GM18499 (cell line): Measurements from ENCODE around the gene CCDC71L.
"Not testable (repeated sequence)": the region's sequence is repeated elsewhere in the genome, so short reads cannot be mapped to it uniquely, and the experiment has no call there.

Experiments
- ATAC-seq: cut with Tn5 transposase; IDR thresholded peaks from one replicate; pipeline ENCODE4 v1.9.1; 2021; ENCODE audit warnings: moderate number of reproducible peaks; ENCODE audit not compliant: insufficient read depth, unreplicated experiment

CCDC71L gene

GRCh38 chr7:106660862-106661720, at the start of gene CCDC71L:
CCDC71L (minus strand) TSS chr7:106661158; CDS start chr7:106660896, 262 bp downstream.
- ATAC-seq = peak; percentile 58

GRCh38 chr7:106709604-106710003, 48.6 kb upstream of the CCDC71L start:
- not testable (repeated sequence) for ATAC-seq

GRCh38 chr7:106704000-106704840, 43.3 kb upstream of the CCDC71L start:
- ATAC-seq = no peak

- no peak for ATAC-seq
These were observed 32.9 kb upstream of the CCDC71L start for GRCh38 chr7:106693677-106694353.

- no peak for ATAC-seq
These were observed 31.6 kb upstream of the CCDC71L start for GRCh38 chr7:106692450-106693051.

GRCh38 chr7:106688161-106688560, 27.2 kb upstream of the CCDC71L start:
- not testable (repeated sequence) for ATAC-seq

- no peak for ATAC-seq
These were observed 23.0 kb upstream of the CCDC71L start for GRCh38 chr7:106683941-106684340.

GRCh38 chr7:106681815-106682495, 21.0 kb upstream of the CCDC71L start:
- no peak for ATAC-seq

- no peak for ATAC-seq
These were observed 18.4 kb upstream of the CCDC71L start for GRCh38 chr7:106679153-106679931.

GRCh38 chr7:106678795-106679152, 17.8 kb upstream of the CCDC71L start:
- no peak for ATAC-seq

- not testable (repeated sequence) for ATAC-seq
These were observed 15.5 kb upstream of the CCDC71L start for GRCh38 chr7:106676506-106676905.

GRCh38 chr7:106673688-106674087, 12.7 kb upstream of the CCDC71L start:
- not testable (repeated sequence) for ATAC-seq

GRCh38 chr7:106671930-106672329, 11.0 kb upstream of the CCDC71L start:
- not testable (repeated sequence) for ATAC-seq

- no peak for ATAC-seq
These were observed 10.2 kb upstream of the CCDC71L start for GRCh38 chr7:106671160-106671559.

GRCh38 chr7:106668861-106669524, 8.0 kb upstream of the CCDC71L start:
- ATAC-seq = no peak

- ATAC-seq = no peak
These were observed 5.4 kb upstream of the CCDC71L start for GRCh38 chr7:106666353-106666752.

GRCh38 chr7:106664343-106664742, 3.4 kb upstream of the CCDC71L start:
- ATAC-seq = no peak
